ENCODE data around the gene PSMB10. TPM values are rescaled to one million over a fixed set of nuclear protein-coding genes. Genes with fewer than 3 reads are reported as not detected.
"Not testable (repeated sequence)": the region's sequence is repeated elsewhere in the genome, so short reads cannot be mapped to it uniquely, and the experiment has no call there.

PSMB10 gene
- total RNA-seq, 1 experiment from 2014 or later = 79.3 TPM

- TF ChIP-seq, protein P1, sequence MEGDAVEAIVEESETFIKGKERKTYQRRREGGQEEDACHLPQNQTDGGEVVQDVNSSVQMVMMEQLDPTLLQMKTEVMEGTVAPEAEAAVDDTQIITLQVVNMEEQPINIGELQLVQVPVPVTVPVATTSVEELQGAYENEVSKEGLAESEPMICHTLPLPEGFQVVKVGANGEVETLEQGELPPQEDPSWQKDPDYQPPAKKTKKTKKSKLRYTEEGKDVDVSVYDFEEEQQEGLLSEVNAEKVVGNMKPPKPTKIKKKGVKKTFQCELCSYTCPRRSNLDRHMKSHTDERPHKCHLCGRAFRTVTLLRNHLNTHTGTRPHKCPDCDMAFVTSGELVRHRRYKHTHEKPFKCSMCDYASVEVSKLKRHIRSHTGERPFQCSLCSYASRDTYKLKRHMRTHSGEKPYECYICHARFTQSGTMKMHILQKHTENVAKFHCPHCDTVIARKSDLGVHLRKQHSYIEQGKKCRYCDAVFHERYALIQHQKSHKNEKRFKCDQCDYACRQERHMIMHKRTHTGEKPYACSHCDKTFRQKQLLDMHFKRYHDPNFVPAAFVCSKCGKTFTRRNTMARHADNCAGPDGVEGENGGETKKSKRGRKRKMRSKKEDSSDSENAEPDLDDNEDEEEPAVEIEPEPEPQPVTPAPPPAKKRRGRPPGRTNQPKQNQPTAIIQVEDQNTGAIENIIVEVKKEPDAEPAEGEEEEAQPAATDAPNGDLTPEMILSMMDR (IDR thresholded peaks at IDR 0.05; ENCODE audit: unreplicated experiment) = no peak
- Mint-ChIP-seq H3K36me3 (ENCODE audit: insufficient read depth, unreplicated experiment) (peaks cover 27% of the 10 kb centered on the region), H3K27me3 (ENCODE audit: unreplicated experiment) (no peaks in the 10 kb centered on the region), H3K4me3 (ENCODE audit: low read depth, unreplicated experiment) (no peak overlapping the region), H3K9me3 (ENCODE audit: low read depth, unreplicated experiment) (no peaks in the 10 kb centered on the region), H3K4me1 (ENCODE audit: low read depth, unreplicated experiment) (peaks cover 8% of the 10 kb centered on the region), H3K27ac (ENCODE audit: unreplicated experiment) (no peak overlapping the region)
- intact Hi-C loops (cut with micrococcal nuclease; ENCODE audit: unreplicated experiment) = no loop called here
- CTCF ChIA-PET = no interaction called here
- BruUV-seq (replicated peaks) = no TSS peak
- no peak for DNase-seq
These were observed 19.4 kb downstream of the PSMB10 start for GRCh38 chr16:67917140-67917851.

GRCh38 chr16:67915831-67916723 is 20.6 kb downstream of the PSMB10 start:
- TF ChIP-seq, protein P1 (IDR thresholded peaks at IDR 0.05; ENCODE audit: unreplicated experiment) = no peak
- CTCF ChIA-PET = interaction anchor here (0.7 kb wide), 1 partner anchor 53 kb away, joined by 3 read pairs; no protein-coding TSS in a partner anchor
- BruUV-seq (replicated peaks) = no TSS peak
- DNase-seq = no peak
- no peak overlapping the region for H3K27ac Mint-ChIP-seq (ENCODE audit: unreplicated experiment)
- peaks cover 38% of the 10 kb centered on the region for H3K36me3 Mint-ChIP-seq (ENCODE audit: insufficient read depth, unreplicated experiment)
- H3K27me3 Mint-ChIP-seq (ENCODE audit: unreplicated experiment) = no peaks in the 10 kb centered on the region
- intact Hi-C loops (cut with micrococcal nuclease; ENCODE audit: unreplicated experiment) = no loop called here
- H3K9me3 Mint-ChIP-seq (ENCODE audit: low read depth, unreplicated experiment) = no peaks in the 10 kb centered on the region
- no peak overlapping the region for H3K4me3 Mint-ChIP-seq (ENCODE audit: low read depth, unreplicated experiment)
- peaks cover 8% of the 10 kb centered on the region for H3K4me1 Mint-ChIP-seq (ENCODE audit: low read depth, unreplicated experiment)

GRCh38 chr16:67915496-67915769 is 21.2 kb downstream of the PSMB10 start:
- intact Hi-C loops (cut with micrococcal nuclease; ENCODE audit: unreplicated experiment); H3K9me3 Mint-ChIP-seq (ENCODE audit: low read depth, unreplicated experiment); H3K27ac Mint-ChIP-seq (ENCODE audit: unreplicated experiment); BruUV-seq (replicated peaks); DNase-seq; H3K27me3 Mint-ChIP-seq (ENCODE audit: unreplicated experiment); H3K4me3 Mint-ChIP-seq (ENCODE audit: low read depth, unreplicated experiment); H3K4me1 Mint-ChIP-seq (ENCODE audit: low read depth, unreplicated experiment): not testable (repeated sequence)
- peaks cover 41% of the 10 kb centered on the region for H3K36me3 Mint-ChIP-seq (ENCODE audit: insufficient read depth, unreplicated experiment)
- CTCF ChIA-PET = interaction anchor here (0.7 kb wide), 1 partner anchor 52 kb away, joined by 3 read pairs; no protein-coding TSS in a partner anchor

GRCh38 chr16:67914758-67915495 is 21.7 kb downstream of the PSMB10 start:
- DNase-seq = no peak
- Mint-ChIP-seq H3K9me3 (ENCODE audit: low read depth, unreplicated experiment) (no peaks in the 10 kb centered on the region), H3K27me3 (ENCODE audit: unreplicated experiment) (no peaks in the 10 kb centered on the region), H3K27ac (ENCODE audit: unreplicated experiment) (no peak overlapping the region), H3K36me3 (ENCODE audit: insufficient read depth, unreplicated experiment) (peaks cover 42% of the 10 kb centered on the region), H3K4me1 (ENCODE audit: low read depth, unreplicated experiment) (peaks cover 8% of the 10 kb centered on the region), H3K4me3 (ENCODE audit: low read depth, unreplicated experiment) (no peak overlapping the region)
- no TSS peak for BruUV-seq (replicated peaks)
- CTCF ChIA-PET = interaction anchor here (0.6 to 0.7 kb wide), 2 partner anchors 52 to 872 kb away, joined by 3 to 5 read pairs; no protein-coding TSS in a partner anchor
- intact Hi-C loops (cut with micrococcal nuclease; ENCODE audit: unreplicated experiment) = no loop called here
- TF ChIP-seq, protein P1 (IDR thresholded peaks at IDR 0.05; ENCODE audit: unreplicated experiment) = no peak

All from Calu3 (cell line).